Upper lobe of left lung (tissue), 6 donors: ENCODE measurements around the gene CRIP1. TPM values are rescaled to one million over a fixed set of nuclear protein-coding genes. Genes with fewer than 3 reads are reported as not detected.

Experiments
- ATAC-seq, 2 donors: fragments of 200-7000 bp; cut with Tn5 transposase; one replicate each; pipeline ENCODE4 v1.9.1; 2022; ENCODE audit warnings: mild to moderate bottlenecking in 2 of 2, moderate library complexity in 2 of 2; ENCODE audit not compliant: low FRiP score in 2 of 2
- DNase-seq, 2 donors: peaks; one replicate each; pipeline ENCODE4 v3.0.0-alpha.2; 2019 to 2020
- H3K27ac ChIP-seq, 4 donors: fragments of 200-600 bp; sonication (generic); one replicate each; pipeline ENCODE4 v1.5.1; 2016 to 2019
- H3K27me3 ChIP-seq, 4 donors: fragments of 200-600 bp; sonication (generic); one replicate each; pipeline ENCODE4 v1.5.1; 2017 to 2019
- H3K36me3 ChIP-seq, 4 donors: fragments of 200-600 bp; sonication (generic); one replicate each; pipeline ENCODE4 v1.5.1; 2016 to 2019
- H3K4me1 ChIP-seq, 4 donors: fragments of 200-600 bp; sonication (generic); one replicate each; pipeline ENCODE4 v1.5.1; 2018 to 2019
- H3K4me3 ChIP-seq, 4 donors: fragments of 200-600 bp; sonication (generic); one replicate each; pipeline ENCODE4 v1.5.1; 2017 to 2019; ENCODE audit warnings: mild to moderate bottlenecking in 2 of 4, moderate library complexity in 1 of 4
- H3K9me3 ChIP-seq, 4 donors: fragments of 200-600 bp; sonication (generic); one replicate each; pipeline ENCODE4 v1.5.1; 2018 to 2019
- CTCF ChIP-seq, 6 experiments: fragments of 450-650 bp in 4 of 6; fragments of 200-600 bp in 2 of 6; sonication (generic) in 2 of 6; IDR thresholded peaks; one replicate each; pipeline ENCODE4 v1.5.1; 2016 to 2019; ENCODE audit warnings: antibody characterized with exemption in 6 of 6
- EP300 ChIP-seq, 4 donors: sonication (generic); formaldehyde crosslinking; IDR thresholded peaks; one replicate each; pipeline ENCODE4 v1.5.1; 2017; ENCODE audit warnings: antibody characterized with exemption in 4 of 4, control low read depth in 2 of 4
- POLR2A ChIP-seq, 4 donors: fragments of 450-650 bp; IDR thresholded peaks; one replicate each; pipeline ENCODE4 v1.5.1; 2016 to 2017; ENCODE audit warnings: antibody characterized with exemption in 4 of 4, mild to moderate bottlenecking in 2 of 4
- POLR2AphosphoS5 ChIP-seq, 2 donors: sonication (generic); formaldehyde crosslinking; IDR thresholded peaks; one replicate each; pipeline ENCODE4 v1.5.1; 2017; ENCODE audit warnings: antibody characterized with exemption in 2 of 2
- WGBS, 2 donors: methylation state at CpG; one replicate each; pipeline ENCODE4 v1.1.5; 2017 to 2018; 5-methylcytosine and 5-hydroxymethylcytosine counted together
- total RNA-seq, 6 donors: library from RNA; depleted of rRNA in 4 of 6; stranded (reverse); fragments of >200 nt in 4 of 6; gene quantifications; one replicate each; pipeline versions ENCODE4 v1.1.0 to v1.2.1, GENCODE V29; 2016 to 2021
- donor health status: DM: no; HTN: no; CAD: no; lungs with moderate emphysema.
- donor health status: DM: no; HTN: yes; CAD: no; lungs with severe emphysema.

CRIP1 gene
- total RNA-seq, 6 donors from 2014 or later, result 26.2 to 425 (median 200) TPM

GRCh38 chr14:105495990-105496830, 9.5 kb downstream of the CRIP1 start:
- no peak overlapping the region for H3K4me3 ChIP-seq
- ATAC-seq, result no peak
- peak; percentile 18 to 62 for DNase-seq
- peaks cover 0 to 14% (median 5%) of the 10 kb centered on the region in 4 donors for H3K36me3 ChIP-seq
- H3K27me3 ChIP-seq, result no peaks in the 10 kb centered on the region
- H3K27ac ChIP-seq, result no peak overlapping the region
- H3K9me3 ChIP-seq, result no peaks in the 10 kb centered on the region
- H3K4me1 ChIP-seq, result peaks cover 6 to 10% (median 8%) of the 10 kb centered on the region in 4 donors
- TF ChIP-seq POLR2A (IDR thresholded peaks at IDR 0.05) (no peak), POLR2AphosphoS5 (IDR thresholded peaks at IDR 0.05) (no peak), EP300 (IDR thresholded peaks at IDR 0.05) (no peak), CTCF (IDR thresholded peaks at IDR 0.05) (no peak)
- WGBS, 2 donors, result 83 to 89% methylated on average over 7 to 16 of the region's 18 CpGs

DNA sequence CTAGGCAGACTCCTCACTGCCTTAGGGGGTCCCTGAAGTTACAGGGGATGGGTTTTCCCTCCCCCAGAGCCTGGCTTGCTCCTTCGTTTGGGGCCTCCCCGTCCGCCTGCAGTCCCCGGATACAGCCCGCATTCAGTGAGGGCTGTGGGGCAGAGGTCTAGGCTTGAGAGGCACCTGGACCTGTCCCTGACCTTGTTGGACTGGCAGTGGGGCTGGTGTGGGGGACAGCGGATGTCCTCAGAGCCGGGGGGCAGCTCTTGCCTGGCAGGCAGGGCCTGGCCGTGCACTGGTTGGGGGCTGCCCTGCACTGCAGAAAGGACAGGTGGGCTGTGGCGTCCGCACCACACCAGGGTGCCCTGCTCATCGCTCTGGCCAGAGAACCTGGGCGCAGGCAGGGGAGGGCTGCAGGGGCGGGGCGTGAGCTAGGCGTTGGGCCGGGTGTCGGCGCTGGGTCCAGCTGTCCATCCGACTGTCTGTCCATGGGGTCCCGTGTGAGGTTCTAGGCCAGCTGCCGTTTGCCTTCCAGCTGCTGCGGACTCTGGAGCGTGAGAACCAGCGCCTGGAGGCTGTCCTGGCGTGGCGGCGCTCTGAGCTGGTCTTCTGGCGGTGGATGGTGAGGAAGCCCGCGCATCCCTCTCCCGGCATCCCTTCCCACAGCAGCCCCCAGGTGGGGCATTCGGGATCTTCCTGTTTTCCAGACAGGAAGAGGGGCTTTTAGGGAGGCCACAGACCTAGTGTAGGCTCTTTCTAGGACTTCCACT, 10.3 kb downstream of the CRIP1 start:
- TF ChIP-seq CTCF (IDR thresholded peaks at IDR 0.05) (no peak), POLR2A (IDR thresholded peaks at IDR 0.05) (no peak), EP300 (IDR thresholded peaks at IDR 0.05) (no peak), POLR2AphosphoS5 (IDR thresholded peaks at IDR 0.05) (no peak)
- H3K27ac ChIP-seq, result no peak overlapping the region
- ATAC-seq (no peak), DNase-seq (peak; percentile 15 to 83)
- H3K4me3 ChIP-seq, result no peak overlapping the region
- H3K36me3 ChIP-seq, result peaks cover 0 to 14% (median 5%) of the 10 kb centered on the region in 4 donors
- 90 to 95% methylated on average over 8 to 32 of the region's 32 CpGs for WGBS, 2 donors
- H3K27me3 ChIP-seq, result no peaks in the 10 kb centered on the region
- H3K9me3 ChIP-seq, result no peaks in the 10 kb centered on the region
- peaks cover under 1 to 2% (median under 1%) of the 10 kb centered on the region in 4 donors for H3K4me1 ChIP-seq

GRCh38 chr14:105497671-105498429, 11.2 kb downstream of the CRIP1 start:
- DNase-seq (peak; percentile 17 to 87), ATAC-seq (no peak)
- H3K4me1 ChIP-seq, result no peaks in the 10 kb centered on the region
- WGBS, 2 donors, result 94 to 96% methylated on average over 29 to 31 of the region's 31 CpGs
- peaks cover 0 to 11% (median 5%) of the 10 kb centered on the region in 4 donors for H3K36me3 ChIP-seq
- no peaks in the 10 kb centered on the region for H3K9me3 ChIP-seq
- no peak for TF ChIP-seq POLR2AphosphoS5 (IDR thresholded peaks at IDR 0.05)
- TF ChIP-seq EP300 (IDR thresholded peaks at IDR 0.05), result no peak
- TF ChIP-seq CTCF (IDR thresholded peaks at IDR 0.05), result no peak
- no peak for TF ChIP-seq POLR2A (IDR thresholded peaks at IDR 0.05)
- H3K27ac ChIP-seq, result no peak overlapping the region
- no peak overlapping the region for H3K4me3 ChIP-seq
- H3K27me3 ChIP-seq, result no peaks in the 10 kb centered on the region

GRCh38 chr14:105498430-105499255, 12.0 kb downstream of the CRIP1 start:
- H3K4me1 ChIP-seq, result no peaks in the 10 kb centered on the region
- H3K36me3 ChIP-seq, result peaks cover 0 to 7% (median 4%) of the 10 kb centered on the region in 4 donors
- DNase-seq (peak; percentile 19 to 83), ATAC-seq (no peak)
- H3K27ac ChIP-seq, result no peak overlapping the region
- no peaks in the 10 kb centered on the region for H3K9me3 ChIP-seq
- 91 to 97% methylated on average over 17 to 35 of the region's 36 CpGs for WGBS, 2 donors
- TF ChIP-seq EP300 (IDR thresholded peaks at IDR 0.05) (no peak), POLR2A (IDR thresholded peaks at IDR 0.05) (no peak), POLR2AphosphoS5 (IDR thresholded peaks at IDR 0.05) (no peak), CTCF (IDR thresholded peaks at IDR 0.05) (no peak)
- no peak overlapping the region for H3K4me3 ChIP-seq
- H3K27me3 ChIP-seq, result no peaks in the 10 kb centered on the region
